Tibial artery (tissue), 4 donors: ENCODE measurements around the gene METRN.
A peak's percentile ranks its signal among the peaks of the same experiment; 100 is the strongest.
"Not testable (repeated sequence)": the region's sequence is repeated elsewhere in the genome, so short reads cannot be mapped to it uniquely, and the experiment has no call there.

Experiments used
- DNase-seq, 2 donors: peaks; one replicate each; pipeline ENCODE4 v3.0.0-alpha.2; 2019
- H3K27ac ChIP-seq, 2 donors: fragments of 200-600 bp; sonication (generic) in 1 of 2; 1 replicate in 1 of 2; 2 replicates in 1 of 2; pipeline ENCODE4 v1.5.1; 2018 to 2019; ENCODE audit warnings: mild to moderate bottlenecking in 1 of 2
- H3K27me3 ChIP-seq, 2 donors: fragments of 200-600 bp; sonication (generic) in 1 of 2; one replicate each; pipeline versions ENCODE4 v1.5.1 to v1.6.0; 2016 to 2019
- H3K36me3 ChIP-seq, 3 donors: fragments of 200-600 bp; sonication (generic) in 2 of 3; one replicate each; pipeline ENCODE4 v1.5.1; 2016 to 2019; ENCODE audit warnings: mild to moderate bottlenecking in 2 of 3
- H3K4me1 ChIP-seq, 4 donors: fragments of 200-600 bp; sonication (generic) in 2 of 4; 1 replicate in 3 of 4; 2 replicates in 1 of 4; pipeline ENCODE4 v1.5.1; 2016 to 2019
- H3K4me3 ChIP-seq, 2 donors: fragments of 200-600 bp; sonication (generic) in 1 of 2; 1 replicate in 1 of 2; 2 replicates in 1 of 2; pipeline ENCODE4 v1.5.1; 2018 to 2019; ENCODE audit warnings: mild to moderate bottlenecking in 2 of 2
- H3K9me3 ChIP-seq, 3 donors: fragments of 200-600 bp; sonication (generic) in 1 of 3; one replicate each; pipeline ENCODE4 v1.5.1; 2016 to 2019
- intact Hi-C: fragments of 100-400 bp; cut with DNase I; formaldehyde crosslinking; loops from one replicate; pipeline ENCODE4 v1.15.0; 2023; ENCODE audit warnings: low total_unique reads
- TF ChIP-seq, protein P1 (sequence below), 2 experiments: fragments of 200-600 bp in 1 of 2; fragments of 450-650 bp in 1 of 2; IDR thresholded peaks; one replicate each; pipeline ENCODE4 v1.5.1; 2017 to 2019; ENCODE audit warnings: antibody characterized with exemption in 2 of 2, mild to moderate bottlenecking in 1 of 2, moderate library complexity in 1 of 2

The METRN gene

DNA sequence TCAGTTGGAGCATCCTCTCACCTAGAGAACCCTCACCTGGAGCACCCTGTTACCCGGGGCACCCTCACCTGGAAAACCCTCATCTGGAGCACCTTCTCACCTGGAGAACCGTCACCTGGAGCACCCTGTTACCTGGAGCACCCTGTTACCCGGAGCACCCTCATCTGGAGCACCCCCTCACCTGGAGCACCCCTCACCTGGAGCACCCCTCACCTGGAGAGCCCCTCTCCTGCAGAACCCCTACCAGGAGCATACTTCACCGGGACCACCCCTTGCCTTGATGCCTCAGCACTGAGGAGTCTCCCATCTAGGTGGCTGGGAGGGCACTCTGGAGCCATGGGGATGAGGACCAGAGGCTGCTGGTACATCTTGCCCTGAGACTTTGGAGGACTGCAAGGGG is 6.0 kb upstream of the METRN start:
- H3K27ac ChIP-seq = no peak overlapping the region
- peaks cover 0 to 39% (median 20%) of the 10 kb centered on the region in 4 donors for H3K4me1 ChIP-seq
- no peaks in the 10 kb centered on the region for H3K36me3 ChIP-seq
- TF ChIP-seq, protein P1, sequence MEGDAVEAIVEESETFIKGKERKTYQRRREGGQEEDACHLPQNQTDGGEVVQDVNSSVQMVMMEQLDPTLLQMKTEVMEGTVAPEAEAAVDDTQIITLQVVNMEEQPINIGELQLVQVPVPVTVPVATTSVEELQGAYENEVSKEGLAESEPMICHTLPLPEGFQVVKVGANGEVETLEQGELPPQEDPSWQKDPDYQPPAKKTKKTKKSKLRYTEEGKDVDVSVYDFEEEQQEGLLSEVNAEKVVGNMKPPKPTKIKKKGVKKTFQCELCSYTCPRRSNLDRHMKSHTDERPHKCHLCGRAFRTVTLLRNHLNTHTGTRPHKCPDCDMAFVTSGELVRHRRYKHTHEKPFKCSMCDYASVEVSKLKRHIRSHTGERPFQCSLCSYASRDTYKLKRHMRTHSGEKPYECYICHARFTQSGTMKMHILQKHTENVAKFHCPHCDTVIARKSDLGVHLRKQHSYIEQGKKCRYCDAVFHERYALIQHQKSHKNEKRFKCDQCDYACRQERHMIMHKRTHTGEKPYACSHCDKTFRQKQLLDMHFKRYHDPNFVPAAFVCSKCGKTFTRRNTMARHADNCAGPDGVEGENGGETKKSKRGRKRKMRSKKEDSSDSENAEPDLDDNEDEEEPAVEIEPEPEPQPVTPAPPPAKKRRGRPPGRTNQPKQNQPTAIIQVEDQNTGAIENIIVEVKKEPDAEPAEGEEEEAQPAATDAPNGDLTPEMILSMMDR (IDR thresholded peaks at IDR 0.05) = no peak
- intact Hi-C loops = no loop called here
- H3K27me3 ChIP-seq = peaks cover 0 to 82% of the 10 kb centered on the region in 2 donors
- no peak overlapping the region for H3K4me3 ChIP-seq
- H3K9me3 ChIP-seq = no peaks in the 10 kb centered on the region
- no peak for DNase-seq

DNA sequence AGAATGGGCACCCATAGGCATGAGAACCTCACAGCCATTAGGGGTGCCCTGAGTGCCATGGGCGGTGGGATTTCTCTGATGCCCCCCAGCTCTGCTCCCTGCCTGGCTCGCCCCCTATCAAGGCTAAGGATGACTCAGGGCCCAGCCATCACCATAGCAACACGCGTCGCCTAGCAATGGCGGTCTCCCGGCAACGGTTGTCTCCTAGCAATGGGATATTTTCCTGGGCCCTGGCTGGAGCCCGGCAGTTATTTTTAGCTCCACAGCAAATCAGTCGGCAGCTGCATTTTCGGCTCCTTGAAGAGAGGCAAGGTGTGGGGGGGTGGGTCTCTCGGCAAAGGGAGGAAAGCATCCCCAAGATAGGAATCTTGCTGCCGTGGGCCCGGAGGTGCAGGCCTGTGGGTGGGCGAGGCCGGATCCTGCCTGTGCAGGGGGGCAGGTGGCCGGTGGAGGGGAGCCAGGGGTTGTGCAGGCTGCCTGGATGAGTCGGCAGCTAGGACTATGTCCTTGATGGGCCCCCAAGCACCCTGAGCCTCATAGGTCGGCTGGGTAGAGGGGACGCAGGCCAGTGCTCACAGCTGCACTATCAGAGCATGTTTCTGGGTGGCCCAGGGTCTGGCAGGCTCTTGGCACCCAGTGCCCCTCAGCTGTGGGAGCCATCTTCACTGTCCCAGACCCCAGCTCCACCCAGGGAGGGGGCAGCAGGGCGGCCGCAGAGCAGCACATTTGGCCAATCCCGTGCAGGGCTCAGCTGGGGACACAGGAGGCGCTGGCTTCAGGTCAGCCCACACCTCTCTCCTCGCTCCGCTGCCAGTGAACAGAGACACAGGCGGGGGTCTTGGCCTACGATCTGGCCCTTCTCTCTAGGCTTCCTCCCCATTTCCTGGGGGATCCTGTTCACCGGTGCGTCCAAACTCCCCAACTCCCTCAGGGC is 5.1 kb upstream of the METRN start:
- intact Hi-C loops = loop anchor here (5.0 kb wide), 1 partner anchor 347 kb away; no protein-coding TSS in a partner anchor
- H3K9me3 ChIP-seq = no peaks in the 10 kb centered on the region
- H3K36me3 ChIP-seq = no peaks in the 10 kb centered on the region
- no peak overlapping the region for H3K4me3 ChIP-seq
- DNase-seq = no peak
- H3K27me3 ChIP-seq = peaks cover 0 to 78% of the 10 kb centered on the region in 2 donors
- TF ChIP-seq, protein P1 (IDR thresholded peaks at IDR 0.05) = no peak
- peaks cover 0 to 43% (median 25%) of the 10 kb centered on the region in 4 donors for H3K4me1 ChIP-seq
- no peak overlapping the region for H3K27ac ChIP-seq

DNA sequence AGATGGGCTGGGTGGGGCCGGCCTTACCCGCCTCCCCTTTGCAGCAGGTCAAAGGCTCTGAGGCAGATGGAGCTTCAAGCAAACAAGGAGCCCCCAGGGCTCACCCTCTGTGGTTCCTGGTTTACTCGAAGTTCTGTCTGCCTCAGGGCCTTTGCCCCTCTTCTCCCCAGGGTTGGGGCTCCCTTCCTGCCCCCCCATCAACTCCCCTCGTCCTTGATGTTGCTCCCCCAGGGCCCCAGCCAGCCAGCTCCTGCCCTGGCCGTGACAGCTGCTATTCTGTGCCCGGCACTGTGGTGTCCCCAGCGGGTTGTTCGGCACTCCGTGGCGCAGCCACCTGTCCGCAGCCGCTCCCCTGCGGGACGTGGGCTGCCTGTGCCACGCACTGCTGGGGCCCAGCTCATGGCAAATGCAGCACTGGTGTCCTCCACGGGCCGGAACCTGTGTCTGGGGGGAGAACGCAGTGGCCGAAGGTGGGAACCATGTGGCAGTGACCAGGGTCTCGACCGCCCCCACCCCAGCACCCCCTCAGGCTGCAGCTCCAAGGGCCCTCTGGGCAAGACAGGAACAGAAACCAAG is 4.3 kb upstream of the METRN start:
- Histone ChIP-seq H3K4me1 (peaks cover 0 to 40% (median 25%) of the 10 kb centered on the region in 4 donors), H3K9me3 (no peaks in the 10 kb centered on the region), H3K27ac (no peak overlapping the region), H3K36me3 (no peaks in the 10 kb centered on the region), H3K27me3 (peaks cover 0 to 71% of the 10 kb centered on the region in 2 donors), H3K4me3 (no peak overlapping the region)
- intact Hi-C loops = loop anchor here (5.0 kb wide), 1 partner anchor 347 kb away; no protein-coding TSS in a partner anchor
- no peak for DNase-seq
- TF ChIP-seq, protein P1 (IDR thresholded peaks at IDR 0.05) = no peak

DNA sequence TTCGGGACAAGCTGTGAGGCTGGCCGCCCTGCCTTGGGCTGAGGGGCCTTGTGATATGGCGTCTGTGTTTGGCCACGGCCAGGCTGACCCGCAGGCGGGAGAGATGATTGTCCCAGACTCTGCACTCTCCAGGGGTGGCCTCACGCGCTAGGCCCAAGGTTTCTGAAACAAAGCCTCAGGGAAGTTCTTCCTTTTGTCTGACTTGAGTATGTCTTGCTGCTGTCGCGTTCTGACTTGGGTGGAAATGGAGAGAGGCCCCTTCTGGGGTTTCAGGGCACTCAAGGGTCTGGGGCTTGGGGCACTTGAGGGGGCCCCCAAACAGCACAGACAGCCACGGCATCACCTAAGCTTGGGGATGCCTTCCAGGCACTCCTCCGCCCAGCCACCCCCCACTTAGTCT is 3.8 kb upstream of the METRN start:
- H3K4me3 ChIP-seq = no peak overlapping the region
- H3K4me1 ChIP-seq = peaks cover 0 to 43% (median 27%) of the 10 kb centered on the region in 4 donors
- H3K36me3 ChIP-seq = no peaks in the 10 kb centered on the region
- no peaks in the 10 kb centered on the region for H3K9me3 ChIP-seq
- H3K27ac ChIP-seq = no peak overlapping the region
- DNase-seq = no peak
- TF ChIP-seq, protein P1 (IDR thresholded peaks at IDR 0.05) = no peak
- peaks cover 0 to 72% of the 10 kb centered on the region in 2 donors for H3K27me3 ChIP-seq
- intact Hi-C loops = loop anchor here (5.0 kb wide), 1 partner anchor 346 kb away; no protein-coding TSS in a partner anchor

DNA sequence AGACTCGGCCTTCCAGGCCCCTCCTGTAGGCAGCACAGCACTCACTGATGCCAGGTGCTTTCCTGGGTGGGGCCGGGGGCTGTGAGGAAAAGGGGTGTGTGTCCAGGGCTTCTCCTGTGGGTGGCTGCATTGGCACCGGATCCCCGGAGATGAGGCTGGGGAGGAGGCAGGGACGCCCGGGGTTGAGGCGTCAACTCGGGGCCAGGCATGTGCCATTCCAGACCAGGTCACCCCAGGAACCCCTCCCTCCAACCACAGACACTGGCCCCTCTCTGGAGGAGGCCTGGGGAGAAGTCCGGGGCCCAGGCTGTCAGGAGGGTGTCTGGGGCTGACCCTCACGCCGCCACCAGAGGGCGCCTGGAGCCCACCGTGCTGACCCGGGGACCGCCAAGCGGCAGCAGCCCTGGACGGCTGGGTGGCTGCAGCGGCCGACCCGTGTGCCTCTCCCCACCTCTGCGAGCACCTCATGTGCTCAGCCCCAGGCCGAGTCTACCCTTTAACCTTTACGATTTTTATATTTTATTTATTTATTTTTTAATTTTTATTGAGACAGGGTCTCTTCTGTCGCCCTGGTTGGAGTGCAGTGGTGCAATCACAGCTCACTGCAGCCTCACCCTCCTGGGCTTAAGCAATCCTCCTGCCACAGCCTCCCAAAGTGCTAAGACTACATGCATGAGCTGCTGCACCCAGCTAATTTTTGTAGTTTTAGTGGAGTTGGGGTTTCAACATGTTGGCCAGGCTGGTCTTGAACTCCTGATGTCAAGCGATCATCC is 3.2 kb upstream of the METRN start:
- Histone ChIP-seq H3K27ac (no peak overlapping the region), H3K36me3 (no peaks in the 10 kb centered on the region), H3K4me1 (peaks cover 0 to 43% (median 28%) of the 10 kb centered on the region in 4 donors), H3K27me3 (peaks cover 0 to 72% of the 10 kb centered on the region in 2 donors), H3K4me3 (no peak overlapping the region), H3K9me3 (no peaks in the 10 kb centered on the region)
- intact Hi-C loops = loop anchor here (2.0 to 5.0 kb wide), 2 partner anchors 75 to 346 kb away; no protein-coding TSS in a partner anchor
- TF ChIP-seq, protein P1 (IDR thresholded peaks at IDR 0.05) = peak; percentile 87 to 95
- peak; percentile 57 to 83 for DNase-seq

DNA sequence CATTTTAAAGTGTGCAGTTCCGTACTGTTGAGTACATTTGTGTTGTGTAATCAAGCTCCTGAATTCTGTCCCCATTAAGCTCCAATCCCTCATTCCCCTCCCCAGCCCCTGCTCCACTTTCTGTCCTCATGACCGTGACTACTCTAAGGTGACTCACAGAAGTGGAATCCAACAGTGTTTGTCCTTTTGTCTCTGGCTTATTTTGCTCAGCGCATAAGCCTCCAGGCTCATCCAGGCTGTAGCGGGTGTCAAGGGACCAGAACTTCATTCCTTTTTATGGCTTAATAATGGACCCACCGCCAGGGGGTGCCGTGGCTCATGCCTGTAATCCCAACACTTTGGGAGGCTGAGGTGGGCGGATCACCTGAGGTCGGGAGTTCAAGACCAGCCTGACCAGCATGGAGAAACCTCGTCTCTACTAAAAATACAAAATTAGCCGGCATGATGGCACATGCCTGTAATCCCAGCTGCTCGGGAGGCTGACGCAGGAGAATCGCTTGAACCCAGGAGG is 2.1 kb upstream of the METRN start:
- H3K4me3 ChIP-seq, DNase-seq, H3K27ac ChIP-seq, H3K36me3 ChIP-seq, H3K9me3 ChIP-seq: not testable (repeated sequence)
- Histone ChIP-seq H3K27me3 (peaks cover 0 to 65% of the 10 kb centered on the region in 2 donors), H3K4me1 (peaks cover 0 to 40% (median 29%) of the 10 kb centered on the region in 4 donors)
- intact Hi-C loops = loop anchor here (2.0 to 5.0 kb wide), 2 partner anchors 74 to 345 kb away; no protein-coding TSS in a partner anchor
